Measurements from ENCODE around the gene MRPL52. TPM values are rescaled to one million over a fixed set of nuclear protein-coding genes. Genes with fewer than 3 reads are reported as not detected.

Gene MRPL52
- total and polyA plus RNA-seq, 8 donors: 29.1 to 85.0 (median 45.8) TPM

- intact Hi-C loops (cut with DNase I): no loop called here
- DNase-seq (no peak), FAIRE-seq (no peak), ATAC-seq (no peak)
- Histone ChIP-seq H3K36me3 (peaks cover 0 to 50% (median 34%) of the 10 kb centered on the region in 3 donors), H3K4me1 (peaks cover 3 to 6% (median 5%) of the 10 kb centered on the region in 3 donors), H3K27me3 (no peaks in the 10 kb centered on the region), H3K9me3 (no peaks in the 10 kb centered on the region), H3K27ac (no peak overlapping the region), H3K4me3 (no peak overlapping the region)
- WGBS, 2 donors: 91 to 92% methylated on average over 26 of the region's 26 CpGs
- TF ChIP-seq CTCF (IDR thresholded peaks at IDR 0.05): no peak
These were observed 16.3 kb downstream of the MRPL52 start for GRCh38 chr14:22845821-22846625.

GRCh38 chr14:22846811-22847307 lies 17.2 kb downstream of the MRPL52 start:
- DNase-seq (no peak), ATAC-seq (no peak), FAIRE-seq (no peak)
- H3K4me3 ChIP-seq: no peak overlapping the region
- no peak for TF ChIP-seq CTCF (IDR thresholded peaks at IDR 0.05)
- H3K27ac ChIP-seq: no peak overlapping the region
- H3K4me1 ChIP-seq: peaks cover 9 to 12% (median 10%) of the 10 kb centered on the region in 3 donors
- peaks cover 0 to 49% (median 30%) of the 10 kb centered on the region in 3 donors for H3K36me3 ChIP-seq
- WGBS, 2 donors: 82 to 88% methylated on average over 11 of the region's 11 CpGs
- no peaks in the 10 kb centered on the region for H3K27me3 ChIP-seq
- H3K9me3 ChIP-seq: no peaks in the 10 kb centered on the region
- intact Hi-C loops (cut with DNase I): no loop called here

GRCh38 chr14:22847661-22848341 lies 18.1 kb downstream of the MRPL52 start:
- no peak for TF ChIP-seq CTCF (IDR thresholded peaks at IDR 0.05)
- no peak for FAIRE-seq
- no peaks in the 10 kb centered on the region for H3K27me3 ChIP-seq
- peak overlapping the region in 2 of 4 donors; percentile 32 to 50 for H3K27ac ChIP-seq
- no peak overlapping the region for H3K4me3 ChIP-seq
- peaks cover 10 to 15% (median 12%) of the 10 kb centered on the region in 3 donors for H3K4me1 ChIP-seq
- 69 to 73% methylated on average over 14 of the region's 14 CpGs for WGBS, 2 donors
- no peaks in the 10 kb centered on the region for H3K9me3 ChIP-seq
- H3K36me3 ChIP-seq: peaks cover 0 to 40% (median 26%) of the 10 kb centered on the region in 3 donors
- no peak for ATAC-seq
- intact Hi-C loops (cut with DNase I): no loop called here
- DNase-seq: no peak

- H3K27ac ChIP-seq: peak overlapping the region in 2 of 4 donors; percentile 32 to 50
- DNase-seq: no peak
- peak in 1 of 4 donors; percentile 2 for ATAC-seq
- peaks cover 12 to 16% (median 14%) of the 10 kb centered on the region in 3 donors for H3K4me1 ChIP-seq
- H3K9me3 ChIP-seq: no peaks in the 10 kb centered on the region
- no peak overlapping the region for H3K4me3 ChIP-seq
- no peak for TF ChIP-seq CTCF (IDR thresholded peaks at IDR 0.05)
- H3K36me3 ChIP-seq: peaks cover 0 to 32% (median 20%) of the 10 kb centered on the region in 3 donors
- no peak for FAIRE-seq
- intact Hi-C loops (cut with DNase I): no loop called here
- H3K27me3 ChIP-seq: no peaks in the 10 kb centered on the region
- 57 to 58% methylated on average over 12 of the region's 12 CpGs for WGBS, 2 donors
These were observed 18.9 kb downstream of the MRPL52 start for GRCh38 chr14:22848351-22849164.

All from pancreas (tissue), 10 donors.